PC-3 (cell line): ENCODE data around the gene CHST8.

Experiments
- CTCF ChIP-seq: fragments of 300-600 bp; sonication (generic); conservative IDR thresholded peaks from 2 replicates; pipeline ENCODE4 v1.5.1; 2017; ENCODE audit warnings: antibody characterized with exemption, low read depth, mild to moderate bottlenecking, low read length
- EZH2phosphoT487 ChIP-seq: fragments of 300-600 bp; sonication (generic); IDR thresholded peaks from 2 replicates; pipeline ENCODE4 v1.6.1; 2018; ENCODE audit warnings: mild to moderate bottlenecking, antibody characterized with exemption, low read length, borderline replicate concordance

- TF ChIP-seq CTCF = no peak
- TF ChIP-seq EZH2phosphoT487 = no peak
Observed at GRCh38 chr19:33811246-33811645, 189.5 kb downstream of the CHST8 start.
